Hematopoietic multipotent progenitor cell (in vitro differentiated cells): ENCODE measurements around the gene IL6ST. TPM values are rescaled to one million over a fixed set of nuclear protein-coding genes. Genes with fewer than 3 reads are reported as not detected.

ENCODE experiments used
- DNase-seq, 3 donors: peaks; one replicate each; pipeline ENCODE4 v3.0.0-alpha.2; 2011 to 2015; ENCODE audit warnings: low read depth in 2 of 3, low spot score in 2 of 3
- total RNA-seq: library from RNA; depleted of rRNA; stranded (reverse); fragments of >200 nt; gene quantifications from one replicate; pipeline ENCODE4 v1.2.3, GENCODE V29; 2012

Gene IL6ST
- total RNA-seq, 1 donor = 17.2 TPM

GRCh38 chr5:55923865-55924500 is 70.8 kb downstream of the IL6ST start:
- DNase-seq = no peak

- peak in 2 of 3 donors; percentile 25 to 72 for DNase-seq
Measured at GRCh38 chr5:55923177-55923771, 71.5 kb downstream of the IL6ST start.

- DNase-seq = no peak
Measured at GRCh38 chr5:55921617-55922016, 73.1 kb downstream of the IL6ST start.

GRCh38 chr5:55920784-55921183 is 74.0 kb downstream of the IL6ST start:
- no peak for DNase-seq

GRCh38 chr5:55919625-55920024 is 75.1 kb downstream of the IL6ST start:
- DNase-seq = no peak

GRCh38 chr5:55918087-55919035 is 76.4 kb downstream of the IL6ST start:
- DNase-seq = no peak

GRCh38 chr5:55917402-55918086 is 77.2 kb downstream of the IL6ST start:
- no peak for DNase-seq

- DNase-seq = no peak
Measured at GRCh38 chr5:55916986-55917385, 77.8 kb downstream of the IL6ST start.

- no peak for DNase-seq
Measured at GRCh38 chr5:55915783-55916182, 79.0 kb downstream of the IL6ST start.

- no peak for DNase-seq
Measured at GRCh38 chr5:55914971-55915370, 79.8 kb downstream of the IL6ST start.

- DNase-seq = no peak
Measured at GRCh38 chr5:55913466-55914413, 81.0 kb downstream of the IL6ST start.

- DNase-seq = no peak
Measured at GRCh38 chr5:55911784-55912653, 82.7 kb downstream of the IL6ST start.

- no peak for DNase-seq
Measured at GRCh38 chr5:55908804-55909203, 86.0 kb downstream of the IL6ST start.

GRCh38 chr5:55907927-55908326 is 86.8 kb downstream of the IL6ST start:
- no peak for DNase-seq

GRCh38 chr5:55905251-55905650 is 89.5 kb downstream of the IL6ST start:
- DNase-seq = no peak

- no peak for DNase-seq
Measured at GRCh38 chr5:55904152-55904551, 90.6 kb downstream of the IL6ST start.

- peak; percentile 16 to 89 (median 84) for DNase-seq
Measured at GRCh38 chr5:55903121-55903701, 91.6 kb downstream of the IL6ST start.

GRCh38 chr5:55902696-55903095 is 92.1 kb downstream of the IL6ST start:
- no peak for DNase-seq

- no peak for DNase-seq
Measured at GRCh38 chr5:55900776-55901175, 94.0 kb downstream of the IL6ST start.
